SK-N-SH treated with all-trans-retinoic acid at 6 μM for 48 hours (cell line): ENCODE measurements around the gene ZDHHC5.
"Not testable (repeated sequence)": the region's sequence is repeated elsewhere in the genome, so short reads cannot be mapped to it uniquely, and the experiment has no call there.

Experiments used
- ATAC-seq: fragments of 200-7000 bp; cut with Tn5 transposase; 3 replicates; pipeline ENCODE4 v1.9.1; 2020; ENCODE audit warnings: mild to moderate bottlenecking, moderate library complexity
- BACH2 ChIP-seq: fragments of 250-450 bp; sonication (Bioruptor Pico); IDR thresholded peaks from 2 replicates; pipeline ENCODE4 v1.9.0; 2021; ENCODE audit warnings: mild to moderate bottlenecking, borderline replicate concordance
- CSDC2 ChIP-seq: fragments of 250-450 bp; sonication (Bioruptor Pico); IDR thresholded peaks from 2 replicates; pipeline ENCODE4 v1.5.0; 2020; ENCODE audit warnings: mild to moderate bottlenecking, moderate library complexity
- CSRNP3 ChIP-seq: fragments of 250-450 bp; sonication (Bioruptor Pico); IDR thresholded peaks from 2 replicates; pipeline ENCODE4 v1.5.1; 2021; ENCODE audit warnings: mild to moderate bottlenecking, moderate library complexity
- ESRRG ChIP-seq: fragments of 250-450 bp; sonication (Bioruptor Pico); IDR thresholded peaks from 2 replicates; pipeline ENCODE4 v1.6.1; 2021; ENCODE audit warnings: mild to moderate bottlenecking
- GLIS3 ChIP-seq: fragments of 250-450 bp; sonication (Bioruptor Pico); IDR thresholded peaks from 2 replicates; pipeline ENCODE4 v1.5.0; 2020; ENCODE audit warnings: mild to moderate bottlenecking, moderate library complexity
- ISL1 ChIP-seq: fragments of 250-450 bp; sonication (Bioruptor Pico); IDR thresholded peaks from 2 replicates; pipeline ENCODE4 v2.1.2; 2022; ENCODE audit warnings: mild to moderate bottlenecking, moderate library complexity
- OSR1 ChIP-seq: fragments of 250-450 bp; sonication (Bioruptor Pico); IDR thresholded peaks from 2 replicates; pipeline ENCODE4 v1.8.0; 2022; ENCODE audit warnings: moderate library complexity, mild to moderate bottlenecking, inconsistent platforms
- PPARA ChIP-seq: fragments of 250-450 bp; sonication (Bioruptor Pico); IDR thresholded peaks from 2 replicates; pipeline ENCODE4 v1.5.0; 2020; ENCODE audit warnings: mild to moderate bottlenecking, borderline replicate concordance
- RARB ChIP-seq: fragments of 250-450 bp; sonication (Bioruptor Pico); IDR thresholded peaks from 2 replicates; pipeline ENCODE4 v1.8.0; 2021; ENCODE audit warnings: mild to moderate bottlenecking, moderate library complexity
- SNAI2 ChIP-seq: fragments of 250-450 bp; sonication (Bioruptor Pico); IDR thresholded peaks from 2 replicates; pipeline ENCODE4 v1.5.0; 2020; ENCODE audit warnings: mild to moderate bottlenecking, moderate library complexity
- TCF4 ChIP-seq: fragments of 250-450 bp; sonication (Bioruptor Pico); IDR thresholded peaks from 2 replicates; pipeline ENCODE4 v1.8.0; 2021; ENCODE audit warnings: mild to moderate bottlenecking, moderate library complexity, borderline replicate concordance
- TOX ChIP-seq: fragments of 250-450 bp; sonication (Bioruptor Pico); IDR thresholded peaks from 2 replicates; pipeline ENCODE4 v1.8.0; 2021; ENCODE audit warnings: mild to moderate bottlenecking, moderate library complexity, borderline replicate concordance
- TSHZ2 ChIP-seq: fragments of 250-450 bp; sonication (Bioruptor Pico); IDR thresholded peaks from 2 replicates; pipeline ENCODE4 v1.5.0; 2020; ENCODE audit warnings: mild to moderate bottlenecking, moderate library complexity
- ZFP3 ChIP-seq: fragments of 250-450 bp; sonication (Bioruptor Pico); IDR thresholded peaks from 2 replicates; pipeline ENCODE4 v1.5.0; 2020; ENCODE audit warnings: mild to moderate bottlenecking, moderate library complexity
- ZFP30 ChIP-seq: fragments of 450-650 bp; formaldehyde crosslinking; IDR thresholded peaks from 2 replicates; pipeline ENCODE4 v1.5.0; 2022; ENCODE audit warnings: mild to moderate bottlenecking, moderate library complexity
- ZNF565 ChIP-seq: fragments of 450-650 bp; formaldehyde crosslinking; conservative IDR thresholded peaks from 2 replicates; pipeline ENCODE4 v1.5.0; 2020; ENCODE audit warnings: low read depth, mild to moderate bottlenecking, moderate library complexity
- ZNF70 ChIP-seq: fragments of 450-650 bp; formaldehyde crosslinking; IDR thresholded peaks from 2 replicates; pipeline ENCODE4 v1.5.0; 2020; ENCODE audit warnings: mild to moderate bottlenecking, moderate library complexity
- ZNF8 ChIP-seq: fragments of 450-650 bp; formaldehyde crosslinking; IDR thresholded peaks from 2 replicates; pipeline ENCODE4 v1.5.0; 2020; ENCODE audit warnings: mild to moderate bottlenecking, moderate library complexity
- TF ChIP-seq, protein P1 (sequence below): fragments of 250-450 bp; sonication (Bioruptor Pico); IDR thresholded peaks from 2 replicates; pipeline ENCODE4 v1.5.1; 2020; ENCODE audit warnings: low read depth, mild to moderate bottlenecking, moderate library complexity
- TF ChIP-seq, protein P2 (sequence below): fragments of 250-450 bp; sonication (Bioruptor Pico); IDR thresholded peaks from 2 replicates; pipeline ENCODE4 v1.8.0; 2020; ENCODE audit warnings: mild to moderate bottlenecking, moderate library complexity, borderline replicate concordance
- TF ChIP-seq, protein P3 (sequence below): fragments of 250-450 bp; sonication (Bioruptor Pico); IDR thresholded peaks from 2 replicates; pipeline ENCODE4 v1.8.0; 2021; ENCODE audit warnings: low read depth, mild to moderate bottlenecking, moderate library complexity, borderline replicate concordance

ZDHHC5 gene

GRCh38 chr11:57650739-57651090 lies 17.2 kb upstream of the ZDHHC5 start:
- TF ChIP-seq GLIS3 (no peak), ESRRG (no peak), CSRNP3 (CRISPR knock-in tag) (no peak)
- ATAC-seq: no peak

DNA sequence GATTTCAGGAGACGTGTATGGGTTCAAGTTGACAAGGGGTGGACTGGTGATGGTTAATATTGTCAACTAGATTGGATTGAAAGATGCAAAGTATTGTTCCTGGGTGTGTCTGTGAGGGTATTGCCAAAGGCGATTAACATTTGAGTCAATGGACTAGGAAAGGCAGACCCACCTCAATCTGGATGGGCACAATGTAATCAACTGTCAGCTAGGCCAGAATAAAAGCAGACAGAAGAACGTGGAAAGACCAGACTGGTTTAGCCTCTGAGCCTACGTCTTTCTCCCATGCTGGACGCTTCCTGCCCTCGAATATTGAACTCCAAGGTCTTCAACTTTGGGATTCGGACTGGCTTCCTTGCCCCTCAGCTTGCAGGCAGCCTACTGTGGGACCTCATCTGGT lies 16.5 kb upstream of the ZDHHC5 start:
- TF ChIP-seq ZNF70 (no peak), TCF4 (no peak), ZFP30 (CRISPR knock-in tag) (no peak), ISL1 (CRISPR knock-in tag) (no peak)
- TF ChIP-seq, protein P1, sequence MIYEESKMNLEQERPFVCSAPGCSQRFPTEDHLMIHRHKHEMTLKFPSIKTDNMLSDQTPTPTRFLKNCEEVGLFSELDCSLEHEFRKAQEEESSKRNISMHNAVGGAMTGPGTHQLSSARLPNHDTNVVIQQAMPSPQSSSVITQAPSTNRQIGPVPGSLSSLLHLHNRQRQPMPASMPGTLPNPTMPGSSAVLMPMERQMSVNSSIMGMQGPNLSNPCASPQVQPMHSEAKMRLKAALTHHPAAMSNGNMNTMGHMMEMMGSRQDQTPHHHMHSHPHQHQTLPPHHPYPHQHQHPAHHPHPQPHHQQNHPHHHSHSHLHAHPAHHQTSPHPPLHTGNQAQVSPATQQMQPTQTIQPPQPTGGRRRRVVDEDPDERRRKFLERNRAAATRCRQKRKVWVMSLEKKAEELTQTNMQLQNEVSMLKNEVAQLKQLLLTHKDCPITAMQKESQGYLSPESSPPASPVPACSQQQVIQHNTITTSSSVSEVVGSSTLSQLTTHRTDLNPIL: no peak
- no peak for ATAC-seq

- ATAC-seq: not testable (repeated sequence)
Observed at GRCh38 chr11:57652230-57652629, 15.7 kb upstream of the ZDHHC5 start.

DNA sequence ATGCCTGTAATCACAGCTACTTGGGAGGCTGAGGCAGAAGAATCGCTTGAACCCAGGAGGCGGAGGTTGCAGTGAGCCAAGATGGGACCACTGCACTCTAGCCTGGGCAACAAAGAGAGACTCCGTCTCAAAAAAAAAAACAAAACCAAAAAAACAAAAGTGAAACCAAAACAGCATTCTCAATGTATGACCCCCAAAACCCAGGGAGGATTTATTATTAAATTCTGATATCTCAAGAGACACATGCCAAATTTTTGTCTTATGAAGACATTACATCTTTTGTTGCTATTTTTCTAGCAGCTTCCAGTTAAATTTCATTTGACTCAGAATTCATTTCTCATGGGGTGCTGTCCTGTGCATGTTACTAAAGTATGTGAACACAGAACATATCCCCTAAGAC lies 15.3 kb upstream of the ZDHHC5 start:
- no peak for ATAC-seq
- no peak for TF ChIP-seq ZNF565 (CRISPR knock-in tag)
- TF ChIP-seq ISL1 (CRISPR knock-in tag): no peak
- no peak for TF ChIP-seq ZNF8 (CRISPR knock-in tag)
- no peak for TF ChIP-seq TCF4
- TF ChIP-seq ZFP3 (CRISPR knock-in tag): no peak
- TF ChIP-seq, protein P1: no peak
- no peak for TF ChIP-seq ZFP30 (CRISPR knock-in tag)
- TF ChIP-seq TOX (CRISPR knock-in tag): no peak
- TF ChIP-seq CSDC2 (CRISPR knock-in tag): no peak
- no peak for TF ChIP-seq RARB (CRISPR knock-in tag)
- no peak for TF ChIP-seq TSHZ2 (CRISPR knock-in tag)
- TF ChIP-seq CSRNP3 (CRISPR knock-in tag): no peak

DNA sequence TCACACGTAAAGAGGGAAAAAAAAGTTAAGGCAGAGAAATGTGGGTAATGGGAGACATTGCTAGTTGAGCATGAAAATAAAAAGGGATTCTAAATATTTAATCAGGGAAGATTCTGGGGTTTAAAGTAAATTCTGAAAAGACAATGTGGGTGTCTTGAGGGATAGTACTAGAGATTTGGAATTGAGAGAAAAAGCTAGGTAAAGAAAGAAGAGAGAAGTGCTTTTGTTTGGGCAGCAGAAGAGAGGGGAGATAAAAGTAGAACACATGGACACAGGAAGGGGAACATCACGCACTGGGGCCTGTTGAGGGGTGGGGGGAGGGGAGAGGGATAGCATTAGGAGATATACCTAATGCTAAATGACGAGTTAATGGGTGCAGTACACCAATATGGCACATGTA lies 14.8 kb upstream of the ZDHHC5 start:
- ATAC-seq: no peak
- TF ChIP-seq, protein P2, sequence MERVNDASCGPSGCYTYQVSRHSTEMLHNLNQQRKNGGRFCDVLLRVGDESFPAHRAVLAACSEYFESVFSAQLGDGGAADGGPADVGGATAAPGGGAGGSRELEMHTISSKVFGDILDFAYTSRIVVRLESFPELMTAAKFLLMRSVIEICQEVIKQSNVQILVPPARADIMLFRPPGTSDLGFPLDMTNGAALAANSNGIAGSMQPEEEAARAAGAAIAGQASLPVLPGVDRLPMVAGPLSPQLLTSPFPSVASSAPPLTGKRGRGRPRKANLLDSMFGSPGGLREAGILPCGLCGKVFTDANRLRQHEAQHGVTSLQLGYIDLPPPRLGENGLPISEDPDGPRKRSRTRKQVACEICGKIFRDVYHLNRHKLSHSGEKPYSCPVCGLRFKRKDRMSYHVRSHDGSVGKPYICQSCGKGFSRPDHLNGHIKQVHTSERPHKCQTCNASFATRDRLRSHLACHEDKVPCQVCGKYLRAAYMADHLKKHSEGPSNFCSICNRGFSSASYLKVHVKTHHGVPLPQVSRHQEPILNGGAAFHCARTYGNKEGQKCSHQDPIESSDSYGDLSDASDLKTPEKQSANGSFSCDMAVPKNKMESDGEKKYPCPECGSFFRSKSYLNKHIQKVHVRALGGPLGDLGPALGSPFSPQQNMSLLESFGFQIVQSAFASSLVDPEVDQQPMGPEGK (CRISPR knock-in tag): no peak
- TF ChIP-seq BACH2 (CRISPR knock-in tag): no peak
- no peak for TF ChIP-seq CSDC2 (CRISPR knock-in tag)
- no peak for TF ChIP-seq ZFP30 (CRISPR knock-in tag)
- no peak for TF ChIP-seq ZFP3 (CRISPR knock-in tag)
- TF ChIP-seq SNAI2 (CRISPR knock-in tag): no peak
- no peak for TF ChIP-seq ZNF70
- TF ChIP-seq GLIS3: no peak
- no peak for TF ChIP-seq ZNF565 (CRISPR knock-in tag)
- no peak for TF ChIP-seq OSR1 (CRISPR knock-in tag)
- TF ChIP-seq RARB (CRISPR knock-in tag): no peak
- no peak for TF ChIP-seq PPARA
- TF ChIP-seq, protein P3, sequence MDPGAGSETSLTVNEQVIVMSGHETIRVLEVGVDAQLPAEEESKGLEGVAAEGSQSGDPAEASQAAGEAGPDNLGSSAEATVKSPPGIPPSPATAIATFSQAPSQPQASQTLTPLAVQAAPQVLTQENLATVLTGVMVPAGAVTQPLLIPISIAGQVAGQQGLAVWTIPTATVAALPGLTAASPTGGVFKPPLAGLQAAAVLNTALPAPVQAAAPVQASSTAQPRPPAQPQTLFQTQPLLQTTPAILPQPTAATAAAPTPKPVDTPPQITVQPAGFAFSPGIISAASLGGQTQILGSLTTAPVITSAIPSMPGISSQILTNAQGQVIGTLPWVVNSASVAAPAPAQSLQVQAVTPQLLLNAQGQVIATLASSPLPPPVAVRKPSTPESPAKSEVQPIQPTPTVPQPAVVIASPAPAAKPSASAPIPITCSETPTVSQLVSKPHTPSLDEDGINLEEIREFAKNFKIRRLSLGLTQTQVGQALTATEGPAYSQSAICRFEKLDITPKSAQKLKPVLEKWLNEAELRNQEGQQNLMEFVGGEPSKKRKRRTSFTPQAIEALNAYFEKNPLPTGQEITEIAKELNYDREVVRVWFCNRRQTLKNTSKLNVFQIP: no peak
- TF ChIP-seq, all 23 proteins: peak for 0
